SK-N-MC (cell line): ENCODE results near the gene DSN1.

Experiments
- EZH2 ChIP-seq: fragments of 200-600 bp; sonication (generic); IDR thresholded peaks from one replicate; pipeline ENCODE4 v1.6.1; 2017; ENCODE audit warnings: antibody characterized with exemption
- POLR2AphosphoS5 ChIP-seq: IDR thresholded peaks from 2 replicates; pipeline ENCODE4 v1.6.1; 2012; ENCODE audit warnings: mild to moderate bottlenecking, low read depth, low read length, borderline replicate concordance

GRCh38 chr20:36791862-36792261 lies 18.3 kb upstream of the DSN1 start:
- no peak for TF ChIP-seq EZH2
- TF ChIP-seq POLR2AphosphoS5: no peak
